H9 (cell line): ENCODE results near the gene WNT3. TPM values are rescaled to one million over a fixed set of nuclear protein-coding genes. Genes with fewer than 3 reads are reported as not detected.

Source experiments
- DNase-seq: peaks from one replicate; pipeline ENCODE4 v3.0.0-alpha.2; 2017
- H2AFZ ChIP-seq: one replicate; pipeline ENCODE4 v1.6.1; 2013; ENCODE audit warnings: mild to moderate bottlenecking, low read length, control low read depth, moderate library complexity
- H2AK5ac ChIP-seq: 2 replicates; pipeline ENCODE4 v1.6.1; 2013; ENCODE audit warnings: low read length, control low read depth, mixed read lengths; ENCODE audit not compliant: insufficient read length
- H2BK120ac ChIP-seq: one replicate; pipeline ENCODE4 v1.6.1; 2013; ENCODE audit warnings: low read depth, mild to moderate bottlenecking, low read length, control low read depth, inconsistent platforms; ENCODE audit not compliant: poor library complexity, severe bottlenecking
- H2BK12ac ChIP-seq: 2 replicates; pipeline ENCODE4 v1.6.1; 2013; ENCODE audit warnings: low read length, control low read depth, mixed read lengths, low read depth; ENCODE audit not compliant: insufficient read length
- H2BK15ac ChIP-seq: 2 replicates; pipeline ENCODE4 v1.6.1; 2013; ENCODE audit warnings: low read depth, low read length, control low read depth
- H2BK20ac ChIP-seq: one replicate; pipeline ENCODE4 v1.6.1; 2013; ENCODE audit warnings: low read depth, mild to moderate bottlenecking, low read length, control low read depth, inconsistent platforms; ENCODE audit not compliant: poor library complexity, severe bottlenecking
- H2BK5ac ChIP-seq: 2 replicates; pipeline ENCODE4 v1.6.1; 2013; ENCODE audit warnings: low read length, control low read depth, mixed read lengths; ENCODE audit not compliant: insufficient read length
- H3K14ac ChIP-seq: 2 replicates; pipeline ENCODE4 v1.6.1; 2013; ENCODE audit warnings: low read length, control low read depth; ENCODE audit not compliant: insufficient read depth
- H3K18ac ChIP-seq: 2 replicates; pipeline ENCODE4 v1.6.1; 2013; ENCODE audit warnings: low read depth, mild to moderate bottlenecking, mixed read lengths, low read length, control low read depth; ENCODE audit not compliant: insufficient read length
- H3K23ac ChIP-seq: 2 replicates; pipeline ENCODE4 v1.6.1; 2013; ENCODE audit warnings: low read length, control low read depth, mixed read lengths, low read depth; ENCODE audit not compliant: insufficient read length
- H3K23me2 ChIP-seq: 2 replicates; pipeline ENCODE4 v1.6.1; 2013; ENCODE audit warnings: low read depth, mild to moderate bottlenecking, mixed read lengths, low read length, control low read depth; ENCODE audit not compliant: insufficient read length, poor library complexity, severe bottlenecking
- H3K27ac ChIP-seq: 2 replicates; pipeline ENCODE4 v1.5.1; 2013; ENCODE audit warnings: low read length, control low read depth, mixed read lengths, low read depth; ENCODE audit not compliant: insufficient read length
- H3K27me3 ChIP-seq: 2 replicates; pipeline ENCODE4 v1.6.1; 2013; ENCODE audit warnings: low read length, control low read depth, inconsistent platforms; ENCODE audit not compliant: insufficient read depth
- H3K4ac ChIP-seq: 2 replicates; pipeline ENCODE4 v1.6.1; 2013; ENCODE audit warnings: low read depth, mild to moderate bottlenecking, control low read depth, inconsistent platforms, low read length, moderate library complexity
- H3K4me1 ChIP-seq: 2 replicates; pipeline ENCODE4 v1.6.1; 2013; ENCODE audit warnings: low read length, control low read depth, inconsistent platforms; ENCODE audit not compliant: insufficient read depth
- H3K4me2 ChIP-seq: 2 replicates; pipeline ENCODE4 v1.6.1; 2013; ENCODE audit warnings: low read length, control low read depth, mixed read lengths; ENCODE audit not compliant: insufficient read length, insufficient read depth
- H3K56ac ChIP-seq: 2 replicates; pipeline ENCODE4 v1.6.1; 2013; ENCODE audit warnings: low read depth, mild to moderate bottlenecking, mixed read lengths, low read length, control low read depth; ENCODE audit not compliant: insufficient read length
- H3K79me1 ChIP-seq: 2 replicates; pipeline ENCODE4 v1.6.1; 2013; ENCODE audit warnings: low read depth, mild to moderate bottlenecking, moderate library complexity, low read length, control low read depth, inconsistent platforms; ENCODE audit not compliant: insufficient read depth, poor library complexity, severe bottlenecking
- H3K79me2 ChIP-seq: 2 replicates; pipeline ENCODE4 v1.6.1; 2013; ENCODE audit warnings: low read length, control low read depth, inconsistent platforms; ENCODE audit not compliant: insufficient read depth
- H3K9ac ChIP-seq: 2 replicates; pipeline ENCODE4 v1.6.1; 2013; ENCODE audit warnings: low read length, control low read depth, mixed read lengths; ENCODE audit not compliant: insufficient read length; ENCODE audit errors: extremely low read depth
- H3K9me3 ChIP-seq: one replicate; pipeline ENCODE4 v1.6.1; 2013; ENCODE audit warnings: low read depth, low read length, inconsistent platforms; ENCODE audit not compliant: control insufficient read depth
- H3T11ph ChIP-seq: one replicate; pipeline ENCODE4 v1.6.1; 2013; ENCODE audit warnings: mild to moderate bottlenecking, low read length, control low read depth, inconsistent platforms
- H4K20me1 ChIP-seq: one replicate; pipeline ENCODE4 v1.6.1; 2013; ENCODE audit not compliant: control insufficient read depth, insufficient read length, insufficient read depth
- H4K5ac ChIP-seq: 2 replicates; pipeline ENCODE4 v1.6.1; 2013; ENCODE audit warnings: low read depth, mild to moderate bottlenecking, mixed read lengths, low read length, control low read depth; ENCODE audit not compliant: insufficient read length
- H4K8ac ChIP-seq: replicated peaks from 2 replicates; pipeline ENCODE4 v1.6.1; 2013; ENCODE audit warnings: low read length, control low read depth, mixed read lengths, low read depth; ENCODE audit not compliant: insufficient read length
- H4K91ac ChIP-seq: 2 replicates; pipeline ENCODE4 v1.6.1; 2013; ENCODE audit warnings: low read depth, mild to moderate bottlenecking, moderate library complexity, mixed read lengths, low read length, control low read depth; ENCODE audit not compliant: insufficient read length
- H3K27ac Mint-ChIP-seq, 3 experiments: 2 replicates in 2 of 3; 3 replicates in 1 of 3; pipeline ENCODE4 v1.8.0; 2020 to 2021; ENCODE audit warnings: mixed read lengths in 3 of 3, mild to moderate bottlenecking in 1 of 3, moderate library complexity in 1 of 3
- H3K27me3 Mint-ChIP-seq: 2 replicates; pipeline ENCODE4 v1.8.0; 2021; ENCODE audit warnings: low read depth, mild to moderate bottlenecking, moderate library complexity, mixed read lengths
- H3K36me3 Mint-ChIP-seq, 3 experiments: 2 replicates in 2 of 3; 3 replicates in 1 of 3; pipeline ENCODE4 v1.8.0; 2020 to 2021; ENCODE audit warnings: low read depth in 3 of 3, mixed read lengths in 3 of 3; ENCODE audit not compliant: insufficient read depth in 1 of 3
- H3K4me1 Mint-ChIP-seq, 2 experiments: 2 replicates each; pipeline ENCODE4 v1.8.0; 2020; ENCODE audit warnings: mixed read lengths in 2 of 2
- H3K4me3 Mint-ChIP-seq, 2 experiments: 2 replicates in 1 of 2; 3 replicates in 1 of 2; pipeline ENCODE4 v1.8.0; 2020 to 2021; ENCODE audit warnings: mild to moderate bottlenecking in 2 of 2, mixed read lengths in 2 of 2, moderate library complexity in 1 of 2
- H3K9me3 Mint-ChIP-seq, 2 experiments: 2 replicates in 1 of 2; 3 replicates in 1 of 2; pipeline ENCODE4 v1.8.0; 2020; ENCODE audit warnings: mild to moderate bottlenecking in 2 of 2, mixed read lengths in 2 of 2, moderate library complexity in 1 of 2
- CTCF ChIP-seq: fragments of 200-600 bp; sonication (generic); conservative IDR thresholded peaks from 3 replicates; pipeline ENCODE4 v1.8.0; 2021; ENCODE audit warnings: antibody characterized with exemption, mild to moderate bottlenecking
- WGBS: extraction: QIAGEN DNeasy Blood & Tissue Kit; methylation state at CpG from one replicate; pipeline ENCODE4 v1.1.7; 2013; ENCODE audit warnings: missing lambda C conversion rate, low lambda C conversion rate, mixed read lengths; ENCODE audit not compliant: insufficient read length; ENCODE audit errors: extremely low coverage; 5-methylcytosine and 5-hydroxymethylcytosine counted together
- total RNA-seq: library from RNA; stranded (reverse); gene quantifications from 2 replicates; pipeline ENCODE4 v1.2.1, GENCODE V29; 2021

Gene WNT3
- total RNA-seq, 1 experiment from 2014 or later, result 22.4 TPM

- H3K9ac ChIP-seq, result no peak overlapping the region
- H2BK5ac ChIP-seq, result no peak overlapping the region
- H4K8ac ChIP-seq, result no peak overlapping the region
- H3K27ac Mint-ChIP-seq, result peak overlapping the region in 1 of 3 experiments; percentile 74; a peak in 1 of 7 replicates
- DNase-seq, result no peak
- no peak overlapping the region for H3K27ac ChIP-seq
- no peaks in the 10 kb centered on the region; the same call in 1 of the 2 replicates for H3K27me3 ChIP-seq
- H3K18ac ChIP-seq, result no peak overlapping the region
- no peak overlapping the region for H2BK12ac ChIP-seq
- 0 out of 2 replicates have a peak, but pooled peaks cover 2% of the 10 kb centered on the region for H3K4me1 ChIP-seq
- H3K9me3 Mint-ChIP-seq, result peaks cover 5 to 12% of the 10 kb centered on the region in 2 experiments; a peak in 4 of 5 replicates
- TF ChIP-seq CTCF, result no peak
- H2AFZ ChIP-seq, result no peak overlapping the region
- no peak overlapping the region for H2BK15ac ChIP-seq
- H3T11ph ChIP-seq, result no peak overlapping the region
- H3K9me3 ChIP-seq, result no peaks in the 10 kb centered on the region
- H3K36me3 Mint-ChIP-seq, result peaks cover 2 to 20% (median 9%) of the 10 kb centered on the region in 3 experiments; a peak in 5 of 7 replicates
- H4K91ac ChIP-seq, result no peak overlapping the region
- no peaks in the 10 kb centered on the region for H4K20me1 ChIP-seq
- no peaks in the 10 kb centered on the region for H3K23me2 ChIP-seq
- no peak overlapping the region for H2BK20ac ChIP-seq
- H2AK5ac ChIP-seq, result no peak overlapping the region
- H3K56ac ChIP-seq, result no peak overlapping the region
- H3K4me1 Mint-ChIP-seq, result peaks cover 27 to 37% of the 10 kb centered on the region in 2 experiments
- H2BK120ac ChIP-seq, result no peak overlapping the region
- H3K14ac ChIP-seq, result no peak overlapping the region
- H3K4ac ChIP-seq, result no peak overlapping the region
- no peak overlapping the region; a peak in 1 of 5 replicates for H3K4me3 Mint-ChIP-seq
- H3K23ac ChIP-seq, result no peak overlapping the region
- WGBS, result no CpG with 5 or more reads among the region's 3 CpGs
- no peak overlapping the region for H4K5ac ChIP-seq
- H3K4me2 ChIP-seq, result no peak overlapping the region
- H3K79me2 ChIP-seq, result no peaks in the 10 kb centered on the region
- H3K79me1 ChIP-seq, result no peaks in the 10 kb centered on the region
- peaks cover 75% of the 10 kb centered on the region for H3K27me3 Mint-ChIP-seq
Observed at GRCh38 chr17:46790216-46790615, 28.3 kb downstream of the WNT3 start.
